Muscle layer of colon (tissue), 2 donors: ENCODE results near the gene NRP1.

Experiments
- H3K27ac ChIP-seq: one replicate; pipeline ENCODE4 v1.7.0; 2013; ENCODE audit warnings: low read depth, mild to moderate bottlenecking, low read length, moderate library complexity
- H3K27me3 ChIP-seq, 2 donors: one replicate each; pipeline ENCODE4 v1.7.0; 2013; ENCODE audit warnings: low read length in 2 of 2, mild to moderate bottlenecking in 2 of 2; ENCODE audit not compliant: insufficient read depth in 2 of 2, control insufficient read depth in 1 of 2
- H3K36me3 ChIP-seq: one replicate; pipeline ENCODE4 v1.7.0; 2013; ENCODE audit warnings: mild to moderate bottlenecking, low read length; ENCODE audit not compliant: insufficient read depth
- H3K4me1 ChIP-seq: one replicate; pipeline ENCODE4 v1.7.0; 2013; ENCODE audit warnings: mild to moderate bottlenecking, low read length; ENCODE audit not compliant: insufficient read depth
- H3K4me3 ChIP-seq, 2 donors: one replicate each; pipeline ENCODE4 v1.7.0; 2013; ENCODE audit warnings: low read length in 2 of 2, low read depth in 1 of 2, mild to moderate bottlenecking in 1 of 2, moderate library complexity in 1 of 2
- H3K9ac ChIP-seq: one replicate; pipeline ENCODE4 v1.7.0; 2013; ENCODE audit warnings: low read length
- H3K9me3 ChIP-seq: one replicate; pipeline ENCODE4 v1.7.0; 2013; ENCODE audit warnings: mild to moderate bottlenecking, low read length
- donor health status: abdominal sarcoma.
- donor health status: Adenocarcinoma of cecum.

The NRP1 gene

DNA sequence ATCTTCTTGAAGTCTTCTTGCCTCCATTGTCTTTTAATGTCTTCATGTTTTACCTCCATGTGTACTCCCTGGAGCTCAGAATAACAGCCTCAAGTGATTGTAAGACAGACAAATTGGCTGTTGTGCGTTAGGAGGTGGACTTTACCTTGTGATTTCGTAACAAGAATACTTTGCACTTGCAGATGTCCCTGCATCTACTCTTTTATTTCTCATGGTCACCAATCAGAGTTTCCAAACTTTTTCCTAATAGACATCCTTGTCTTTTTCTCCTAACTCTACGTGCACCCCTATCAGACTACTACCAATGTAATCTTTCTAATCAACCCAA, 172.3 kb downstream of the NRP1 start:
- H3K9ac ChIP-seq: no peak overlapping the region
- H3K27ac ChIP-seq: no peak overlapping the region
- H3K27me3 ChIP-seq: no peaks in the 10 kb centered on the region
- no peak overlapping the region for H3K4me3 ChIP-seq
- no peaks in the 10 kb centered on the region for H3K36me3 ChIP-seq
- no peaks in the 10 kb centered on the region for H3K4me1 ChIP-seq
- no peaks in the 10 kb centered on the region for H3K9me3 ChIP-seq

- Histone ChIP-seq H3K9me3 (no peaks in the 10 kb centered on the region), H3K9ac (no peak overlapping the region), H3K4me1 (no peaks in the 10 kb centered on the region), H3K4me3 (no peak overlapping the region), H3K27me3 (no peaks in the 10 kb centered on the region), H3K36me3 (no peaks in the 10 kb centered on the region), H3K27ac (no peak overlapping the region)
These were observed 172.8 kb downstream of the NRP1 start for GRCh38 chr10:33161550-33162247.

DNA sequence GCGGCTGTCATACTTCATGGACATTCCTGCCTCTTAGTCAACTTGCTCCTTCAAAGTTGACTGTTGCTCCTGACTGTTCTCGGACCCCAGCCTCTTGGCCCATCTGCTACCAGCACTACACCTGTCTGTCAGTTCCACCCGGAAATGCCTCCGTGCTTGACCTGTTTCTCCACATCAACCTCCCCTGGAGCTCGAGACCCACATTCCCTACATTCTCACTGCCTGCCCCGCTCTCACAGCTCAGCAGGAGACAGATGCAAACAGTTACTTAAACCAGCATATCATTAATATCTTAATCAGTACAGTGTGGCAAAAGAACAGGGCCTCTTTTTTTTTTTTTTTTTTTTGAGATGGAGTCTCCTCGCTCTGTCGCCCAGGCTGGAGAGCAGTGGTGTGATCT, 174.3 kb downstream of the NRP1 start:
- Histone ChIP-seq H3K27ac (no peak overlapping the region), H3K4me3 (no peak overlapping the region), H3K4me1 (no peaks in the 10 kb centered on the region), H3K36me3 (no peaks in the 10 kb centered on the region), H3K9me3 (no peaks in the 10 kb centered on the region), H3K27me3 (no peaks in the 10 kb centered on the region), H3K9ac (no peak overlapping the region)

DNA sequence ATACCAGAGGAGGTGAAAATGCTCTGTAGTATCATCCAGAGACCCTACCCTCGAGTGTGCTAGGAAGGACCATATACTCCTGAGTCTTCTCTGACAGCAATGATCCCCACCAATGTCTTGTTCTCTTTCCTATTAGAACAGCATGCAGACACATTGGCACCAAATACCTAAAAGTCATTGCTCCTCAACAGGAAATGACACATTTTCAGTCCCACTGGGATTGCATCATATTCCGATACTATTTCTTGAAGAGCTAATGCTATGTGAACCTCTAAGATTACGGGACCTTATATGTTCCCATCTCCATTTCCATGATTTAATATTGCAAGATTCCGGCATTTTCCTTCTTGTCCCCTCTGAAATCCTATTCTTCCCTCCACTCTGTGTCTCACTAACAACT, 177.4 kb downstream of the NRP1 start:
- H3K4me3 ChIP-seq: no peak overlapping the region
- H3K27me3 ChIP-seq: no peaks in the 10 kb centered on the region
- H3K4me1 ChIP-seq: no peaks in the 10 kb centered on the region
- no peaks in the 10 kb centered on the region for H3K36me3 ChIP-seq
- H3K9me3 ChIP-seq: no peaks in the 10 kb centered on the region
- no peak overlapping the region for H3K27ac ChIP-seq
- H3K9ac ChIP-seq: no peak overlapping the region

DNA sequence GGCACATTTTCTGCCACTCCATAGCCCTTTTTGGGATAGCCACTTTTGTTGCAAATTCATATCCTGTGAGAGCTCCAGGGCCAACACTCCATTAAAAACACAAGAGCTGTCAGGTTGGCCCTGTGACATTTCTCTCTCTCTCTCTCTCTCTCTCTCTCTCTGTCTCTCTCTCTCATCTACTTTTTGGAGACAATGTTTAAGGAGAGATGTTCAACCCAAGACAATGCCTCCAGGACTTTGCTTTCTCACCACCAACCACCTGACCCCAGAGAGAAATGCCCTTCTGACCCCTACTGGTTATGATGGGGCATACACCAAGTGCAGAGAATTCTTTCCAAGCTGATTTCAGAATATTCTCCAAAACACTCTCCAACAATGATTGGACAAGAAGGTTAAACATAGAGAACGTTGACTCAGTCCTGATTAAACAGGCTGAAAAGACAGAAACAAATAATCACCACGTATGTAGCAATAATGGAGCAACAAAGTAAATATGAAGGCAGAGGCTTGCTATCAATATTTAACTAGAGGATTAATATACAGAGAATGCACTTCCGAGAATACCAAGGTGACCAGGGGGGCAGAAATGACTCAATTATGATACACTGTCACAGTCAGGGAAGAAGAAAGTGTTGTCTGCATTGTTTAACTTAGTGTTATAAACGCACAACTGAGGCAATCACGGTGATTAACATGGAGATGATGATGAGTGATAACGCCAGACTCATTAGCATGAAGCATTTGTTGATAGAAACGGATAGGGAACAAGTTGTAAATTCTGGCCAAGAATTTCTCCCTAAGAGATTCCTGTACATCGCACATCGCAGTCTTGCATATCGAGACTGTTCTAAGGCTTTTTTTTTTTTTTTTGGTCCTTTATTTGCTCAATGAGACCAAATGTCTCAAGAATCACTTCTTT, 178.5 kb downstream of the NRP1 start:
- no peak overlapping the region for H3K9ac ChIP-seq
- H3K9me3 ChIP-seq: no peaks in the 10 kb centered on the region
- H3K27me3 ChIP-seq: no peaks in the 10 kb centered on the region
- no peak overlapping the region for H3K27ac ChIP-seq
- H3K4me1 ChIP-seq: no peaks in the 10 kb centered on the region
- H3K36me3 ChIP-seq: no peaks in the 10 kb centered on the region
- H3K4me3 ChIP-seq: no peak overlapping the region

DNA sequence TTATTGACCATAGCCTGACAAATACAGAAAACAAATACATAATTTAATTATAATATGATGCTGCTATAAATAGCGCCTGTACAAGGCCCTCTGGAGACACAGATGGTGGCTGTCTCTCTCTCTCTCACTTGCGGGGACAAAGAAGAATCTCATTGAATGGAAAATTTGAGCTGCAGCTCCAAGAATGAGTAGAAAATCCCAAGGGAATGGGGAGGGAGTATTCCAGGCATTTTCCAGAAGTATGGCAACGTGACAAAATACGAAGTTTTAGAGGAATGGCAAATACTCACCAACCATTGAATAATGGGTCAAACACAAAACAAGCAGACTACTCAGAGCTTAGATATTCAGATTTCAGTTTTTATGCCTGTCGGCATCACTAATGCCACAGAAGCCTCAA, 179.9 kb downstream of the NRP1 start:
- Histone ChIP-seq H3K4me1 (no peaks in the 10 kb centered on the region), H3K27me3 (no peaks in the 10 kb centered on the region), H3K27ac (no peak overlapping the region), H3K36me3 (no peaks in the 10 kb centered on the region), H3K9me3 (no peaks in the 10 kb centered on the region), H3K9ac (no peak overlapping the region), H3K4me3 (no peak overlapping the region)

- Histone ChIP-seq H3K9ac (no peak overlapping the region), H3K4me3 (no peak overlapping the region), H3K36me3 (no peaks in the 10 kb centered on the region), H3K4me1 (no peaks in the 10 kb centered on the region), H3K27ac (no peak overlapping the region), H3K9me3 (no peaks in the 10 kb centered on the region), H3K27me3 (no peaks in the 10 kb centered on the region)
These were observed 180.5 kb downstream of the NRP1 start for GRCh38 chr10:33153968-33154327.

- Histone ChIP-seq H3K4me3 (no peak overlapping the region), H3K9ac (no peak overlapping the region), H3K9me3 (no peaks in the 10 kb centered on the region), H3K4me1 (no peaks in the 10 kb centered on the region), H3K27me3 (no peaks in the 10 kb centered on the region), H3K36me3 (no peaks in the 10 kb centered on the region), H3K27ac (no peak overlapping the region)
These were observed 181.1 kb downstream of the NRP1 start for GRCh38 chr10:33153251-33153967.

DNA sequence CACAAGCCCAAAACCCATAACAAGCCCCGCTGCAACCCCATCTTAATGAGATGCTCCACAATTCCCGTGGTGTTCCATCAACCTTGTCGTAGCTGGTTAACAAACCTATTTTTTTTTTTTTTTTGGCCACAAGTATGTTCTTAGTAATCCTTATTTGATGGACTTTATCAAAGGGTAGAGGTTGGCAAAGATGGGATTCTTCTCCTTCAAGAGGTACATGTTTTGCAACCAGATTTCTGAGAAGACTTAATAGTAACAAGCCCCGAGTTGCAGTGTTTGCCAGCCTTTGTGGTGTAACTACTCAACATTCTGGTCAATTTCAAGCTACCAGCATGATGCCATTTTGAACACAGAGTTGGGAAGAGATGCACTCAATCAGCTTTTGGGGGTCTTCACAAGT, 181.7 kb downstream of the NRP1 start:
- H3K27ac ChIP-seq: no peak overlapping the region
- no peaks in the 10 kb centered on the region for H3K27me3 ChIP-seq
- no peaks in the 10 kb centered on the region for H3K9me3 ChIP-seq
- H3K36me3 ChIP-seq: no peaks in the 10 kb centered on the region
- H3K4me1 ChIP-seq: no peaks in the 10 kb centered on the region
- no peak overlapping the region for H3K4me3 ChIP-seq
- H3K9ac ChIP-seq: no peak overlapping the region

- H3K9ac ChIP-seq: no peak overlapping the region
- H3K4me1 ChIP-seq: no peaks in the 10 kb centered on the region
- H3K36me3 ChIP-seq: no peaks in the 10 kb centered on the region
- H3K27ac ChIP-seq: no peak overlapping the region
- no peak overlapping the region for H3K4me3 ChIP-seq
- H3K9me3 ChIP-seq: no peaks in the 10 kb centered on the region
- no peaks in the 10 kb centered on the region for H3K27me3 ChIP-seq
These were observed 182.3 kb downstream of the NRP1 start for GRCh38 chr10:33152146-33152545.

GRCh38 chr10:33151344-33151864, 183.1 kb downstream of the NRP1 start:
- no peaks in the 10 kb centered on the region for H3K36me3 ChIP-seq
- H3K27ac ChIP-seq: no peak overlapping the region
- no peak overlapping the region for H3K9ac ChIP-seq
- no peaks in the 10 kb centered on the region for H3K9me3 ChIP-seq
- no peaks in the 10 kb centered on the region for H3K4me1 ChIP-seq
- H3K4me3 ChIP-seq: no peak overlapping the region
- no peaks in the 10 kb centered on the region for H3K27me3 ChIP-seq
